NCI-H2227 treated with DMSO at 0.1 percent for 48 hours (cell line): ENCODE results near the gene ELP4.

Experiments used
- DNase-seq: peaks from one replicate; lab custom pipeline; 2025; lab: John Stamatoyannopoulos, UW

The ELP4 gene

DNA sequence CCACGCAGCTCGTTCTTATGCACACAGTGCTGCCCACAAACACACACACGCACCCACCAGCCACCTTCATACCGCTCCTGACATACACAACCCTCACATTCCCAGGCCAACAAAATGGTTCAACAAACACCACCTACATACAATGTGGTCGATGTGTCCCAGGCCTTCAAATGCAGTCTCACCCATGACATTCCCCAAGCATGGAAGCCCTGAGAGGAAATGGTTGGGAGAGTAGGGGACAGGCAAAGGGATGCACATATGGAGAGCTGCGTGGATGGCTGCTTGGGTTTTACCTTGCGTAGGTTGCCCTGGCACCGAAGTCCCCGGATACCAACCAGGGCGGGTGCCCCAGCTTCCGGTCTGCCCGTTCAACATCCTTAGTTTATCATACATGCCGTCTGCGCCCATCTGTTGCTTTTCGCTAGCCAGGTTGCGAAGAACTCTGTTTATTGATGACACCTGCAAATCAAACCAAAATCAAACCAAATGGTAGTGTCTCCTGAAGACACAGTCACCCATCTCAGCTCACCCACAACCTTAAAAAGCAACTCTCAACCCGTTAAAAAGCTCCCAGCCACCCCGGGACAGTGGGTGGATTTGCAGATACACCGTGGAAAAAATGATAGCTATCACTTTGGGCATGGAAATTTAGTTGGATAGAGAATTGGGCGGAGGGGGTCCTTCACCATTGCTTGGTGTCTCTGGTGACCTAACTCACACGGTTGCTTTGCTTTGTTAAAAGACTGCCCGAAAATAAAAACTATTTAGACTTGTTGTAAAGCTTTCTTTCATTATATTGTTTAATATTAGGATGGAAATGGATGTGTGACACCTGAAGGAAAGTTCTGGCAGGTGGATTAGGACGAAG, 291.1 kb downstream of the ELP4 start:
- no peak for DNase-seq

DNA sequence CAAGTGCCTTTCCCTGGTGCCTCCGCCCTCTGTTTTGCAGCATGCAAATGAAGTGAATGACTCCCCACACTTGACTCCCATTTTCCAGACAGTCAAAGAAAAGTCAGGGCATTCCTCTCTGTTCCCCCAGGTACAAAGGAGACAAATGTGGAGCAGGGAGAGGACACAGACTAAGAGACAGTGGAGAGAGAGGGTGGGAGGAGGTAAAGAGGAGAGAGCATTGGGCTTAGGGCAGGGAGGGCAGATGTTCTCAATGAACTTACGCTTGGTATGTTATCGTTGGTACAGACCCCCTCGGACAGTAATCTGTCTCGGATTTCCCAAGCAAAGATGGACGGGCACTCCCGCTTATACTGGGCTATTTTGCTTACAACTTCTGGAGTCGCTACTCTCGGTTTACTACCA, 291.7 kb downstream of the ELP4 start:
- no peak for DNase-seq

DNA sequence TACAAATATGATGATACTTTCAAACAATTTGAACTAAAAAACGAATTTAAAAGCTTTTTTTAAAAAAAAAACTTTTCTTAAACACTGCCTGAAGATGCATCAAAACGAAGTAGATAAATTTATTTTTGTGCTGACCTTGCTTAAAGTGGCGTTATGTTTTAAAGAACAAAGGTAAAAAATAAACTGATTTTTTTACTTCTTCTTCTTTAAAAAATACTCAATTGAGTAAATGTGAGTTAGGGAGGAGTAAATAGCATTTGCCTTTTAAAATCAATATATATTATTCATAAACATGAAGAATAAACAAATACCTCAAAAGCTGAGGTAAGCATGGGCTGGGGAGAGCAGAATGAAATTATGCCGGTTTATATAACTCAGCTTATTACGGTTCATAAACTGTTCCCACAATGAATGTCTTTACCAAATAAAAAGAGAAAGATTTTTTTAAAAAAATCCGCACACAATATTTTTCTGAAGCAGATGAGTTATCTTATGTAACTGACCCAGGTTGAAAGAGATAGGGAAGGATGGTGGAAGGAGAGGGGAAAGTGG, 292.5 kb downstream of the ELP4 start:
- no peak for DNase-seq

DNA sequence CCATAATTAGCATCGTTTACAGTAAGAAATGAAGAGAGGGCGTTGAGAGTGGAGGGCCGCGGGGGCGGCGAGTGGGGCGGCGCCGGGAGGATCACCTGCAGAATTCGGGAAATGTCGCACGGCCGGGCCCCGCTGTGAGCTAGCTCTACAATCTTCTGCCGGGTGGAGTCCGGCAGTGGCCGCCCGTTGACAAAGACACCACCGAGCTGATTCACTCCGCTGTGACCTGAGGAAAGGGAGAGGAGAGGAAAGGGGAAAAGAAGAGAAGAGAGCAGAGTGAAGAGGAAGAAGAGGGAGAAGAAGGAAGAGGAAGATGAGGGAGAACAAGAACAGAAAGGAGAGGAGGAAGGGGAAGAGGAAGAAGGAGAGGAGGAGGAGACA, 293.0 kb downstream of the ELP4 start:
- no peak for DNase-seq

DNA sequence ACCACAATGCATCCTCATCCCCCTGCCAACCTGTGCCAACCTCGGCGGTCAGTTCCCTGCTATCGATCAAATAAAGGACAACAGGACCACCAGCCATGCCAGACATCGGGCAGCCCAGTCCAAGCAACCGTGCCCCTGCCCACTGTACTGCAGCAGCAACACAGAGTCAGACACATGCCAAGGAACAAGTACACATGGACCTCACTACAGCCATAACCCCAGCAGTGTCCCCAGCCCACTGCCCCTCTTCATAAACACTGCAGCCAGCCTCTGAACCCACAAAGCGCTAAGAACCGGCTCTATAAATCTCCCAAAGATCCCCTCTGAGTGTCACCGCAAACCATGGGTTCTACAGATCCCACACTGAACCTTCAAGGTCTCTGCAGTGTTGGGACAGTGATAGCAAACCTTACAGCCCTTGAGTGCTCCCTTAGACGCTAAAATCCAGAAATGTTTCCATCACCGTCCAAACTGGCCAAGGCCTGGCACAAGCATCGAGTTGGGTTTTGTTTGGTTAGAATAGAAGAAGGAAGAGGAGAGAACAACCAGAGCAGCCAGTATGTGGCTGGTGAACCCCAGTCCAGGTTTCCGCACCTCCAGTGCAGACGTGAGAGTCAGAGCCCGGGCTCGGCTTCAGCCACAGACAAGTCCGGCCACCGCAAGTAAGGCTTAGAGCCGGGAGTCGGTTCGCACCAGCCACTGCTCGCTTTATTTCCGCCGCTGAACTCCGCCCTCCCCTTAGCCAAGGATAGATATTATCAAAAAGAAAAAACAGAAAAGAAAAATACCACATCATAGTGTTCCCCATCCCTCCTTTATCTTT, 293.6 kb downstream of the ELP4 start:
- no peak for DNase-seq

DNA sequence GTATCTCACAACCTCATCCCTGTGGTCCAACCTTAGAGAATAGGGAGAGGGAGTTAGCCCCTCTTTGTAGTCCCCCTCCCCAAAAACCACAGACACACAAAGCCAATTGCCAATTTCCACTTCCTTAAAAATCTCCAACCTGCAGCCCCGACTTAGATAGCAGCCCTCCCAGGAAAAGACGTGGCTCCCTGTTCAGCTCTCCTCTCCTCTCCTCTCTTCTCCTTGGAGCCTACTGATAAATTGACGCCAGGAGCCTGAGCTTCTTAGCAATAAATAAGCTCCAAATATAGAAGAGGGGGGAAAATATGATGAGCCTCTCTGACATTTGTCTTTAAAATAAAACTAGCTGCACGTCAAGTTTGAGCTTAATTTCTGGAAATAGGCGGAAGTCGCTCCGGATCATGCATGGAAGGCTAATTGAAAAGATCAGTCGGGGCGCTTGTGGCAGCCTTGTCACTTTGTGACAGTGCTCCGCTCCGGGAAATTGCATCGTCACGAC, 294.3 kb downstream of the ELP4 start:
- DNase-seq: no peak

GRCh38 chr11:31804312-31805036, 294.9 kb downstream of the ELP4 start:
- DNase-seq: no peak

DNA sequence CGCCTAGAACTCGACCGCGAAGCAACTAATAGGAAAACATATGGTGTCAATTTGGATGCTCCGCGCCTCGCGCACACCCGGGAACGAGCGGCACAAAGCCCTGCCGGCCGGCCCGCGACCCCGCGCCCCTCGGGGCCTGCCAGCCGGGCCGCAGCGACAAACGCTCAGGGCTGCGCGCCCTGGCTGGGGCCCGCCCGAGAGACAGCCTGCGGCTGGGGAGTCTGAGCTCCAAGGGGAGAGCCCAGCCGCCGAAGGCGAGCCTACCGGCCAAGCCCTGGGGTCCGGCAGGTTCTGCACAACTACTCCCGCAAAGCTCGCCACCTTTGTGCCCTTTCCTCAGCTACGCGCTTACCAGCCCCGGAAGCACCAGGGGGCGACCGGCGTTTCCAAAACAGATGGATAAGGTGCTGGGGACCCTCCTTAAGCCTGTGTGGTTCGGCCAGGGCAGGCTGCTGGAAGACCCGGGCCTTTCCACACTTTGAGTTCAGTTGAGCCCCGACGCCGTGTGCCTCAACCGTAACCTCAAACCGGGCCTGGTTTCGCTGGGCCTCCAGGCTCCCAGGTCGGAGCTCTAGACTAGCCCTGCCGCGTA, 295.6 kb downstream of the ELP4 start:
- no peak for DNase-seq

DNA sequence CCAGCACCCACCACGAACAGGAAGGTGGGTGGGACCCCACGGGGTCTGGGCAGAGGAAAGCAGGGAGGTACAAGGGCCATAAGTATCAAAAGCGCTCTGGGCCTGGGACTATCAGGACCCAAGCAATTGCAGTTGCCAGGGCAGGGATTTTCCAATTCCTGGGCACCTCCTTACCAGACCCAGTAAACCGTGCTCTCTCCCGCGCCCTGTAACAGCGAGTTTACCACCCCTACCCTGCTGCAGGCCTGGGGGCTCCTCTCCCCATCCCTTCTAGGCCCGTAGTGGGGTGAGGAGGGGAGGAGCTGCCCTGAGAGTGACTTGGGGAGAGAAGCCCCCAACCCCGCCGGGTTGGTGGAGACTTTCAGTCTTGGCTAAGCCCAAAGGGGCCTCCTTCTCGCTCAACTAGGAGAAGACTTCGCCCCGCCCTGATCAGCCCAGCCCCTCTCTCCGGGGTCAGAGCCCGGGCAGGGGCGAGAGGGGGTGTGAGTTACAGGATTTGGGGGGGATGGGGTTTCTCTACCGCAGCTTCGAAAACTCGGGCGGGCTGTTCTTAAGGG, 296.1 kb downstream of the ELP4 start:
- DNase-seq: no peak

DNA sequence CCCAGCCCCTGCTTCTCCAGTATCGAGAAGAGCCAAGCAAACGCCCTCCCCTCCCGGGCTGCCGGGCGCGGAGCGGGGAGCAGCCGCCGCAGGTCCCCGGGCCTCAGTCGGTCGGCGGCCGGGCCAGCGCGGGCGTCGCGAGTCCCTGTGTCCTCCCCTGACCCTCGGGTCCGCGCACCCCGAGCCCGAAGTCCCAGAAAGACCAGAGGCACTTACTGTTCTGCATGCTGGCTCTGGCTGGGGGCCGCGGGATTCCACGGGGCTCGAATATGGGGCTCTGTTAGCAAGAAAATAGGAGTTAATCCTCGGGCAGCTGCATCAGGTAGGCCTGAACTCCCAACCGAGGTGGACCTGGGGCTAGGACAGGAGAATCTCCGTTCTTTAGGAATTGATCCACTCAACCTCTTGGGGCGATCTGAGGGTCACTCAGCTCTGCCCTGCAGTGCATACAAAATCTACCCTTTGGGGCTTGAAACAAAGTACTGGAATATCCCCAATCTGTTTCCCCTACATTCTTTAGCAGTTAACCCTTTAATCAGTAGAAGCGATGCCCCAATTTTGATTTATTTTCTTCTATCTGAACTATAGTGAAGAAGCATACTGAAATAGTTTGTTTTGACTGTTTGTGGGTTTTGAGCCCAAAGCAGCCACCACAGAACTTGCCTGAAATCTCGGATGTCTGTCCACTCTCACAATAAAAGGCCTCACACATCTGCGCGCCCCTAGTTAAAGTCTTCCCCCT, 296.8 kb downstream of the ELP4 start:
- no peak for DNase-seq

- no peak for DNase-seq
These were observed 297.6 kb downstream of the ELP4 start for GRCh38 chr11:31806928-31807798.

GRCh38 chr11:31807799-31808667, 298.5 kb downstream of the ELP4 start:
- no peak for DNase-seq

DNA sequence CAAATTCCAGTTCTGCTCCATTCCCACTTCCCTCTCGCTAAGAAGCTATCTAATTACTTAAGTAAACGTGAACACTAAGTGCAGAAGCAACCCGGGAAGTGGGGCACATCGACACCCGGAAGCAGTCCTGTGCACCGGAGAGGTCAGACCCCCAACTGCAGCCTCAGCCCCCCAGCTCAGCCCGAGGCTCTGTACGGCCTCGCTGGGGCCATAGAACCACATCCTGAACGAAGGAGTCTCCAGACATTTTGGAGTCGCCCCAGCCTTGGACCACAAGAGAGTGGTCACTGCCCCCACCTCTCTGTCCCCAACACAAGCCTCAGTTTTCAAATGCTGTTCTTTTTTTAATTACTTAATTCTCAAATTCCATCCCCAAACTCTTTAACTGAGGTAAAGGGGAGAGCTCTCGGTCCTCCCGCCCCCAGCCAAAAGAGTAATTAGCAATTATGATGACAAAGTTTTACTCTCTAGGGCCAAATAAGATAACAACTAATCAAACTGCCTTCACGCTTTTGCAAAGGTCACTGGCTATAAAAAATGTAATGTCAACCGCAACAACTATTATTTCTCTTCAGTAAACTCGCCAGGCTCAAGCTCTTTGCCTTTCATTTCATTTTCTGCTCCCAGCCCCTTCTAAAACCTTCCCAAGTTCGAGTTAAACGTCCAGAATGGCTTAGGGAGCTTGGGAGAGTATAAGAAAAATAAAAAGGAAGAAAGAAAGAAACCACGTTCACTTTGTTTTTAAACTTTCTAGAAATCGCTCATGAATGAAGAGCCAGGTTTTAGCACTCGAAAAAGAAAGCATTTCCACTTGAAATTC, 299.4 kb downstream of the ELP4 start:
- DNase-seq: no peak

- DNase-seq: no peak
These were observed 299.9 kb downstream of the ELP4 start for GRCh38 chr11:31809541-31809856.

DNA sequence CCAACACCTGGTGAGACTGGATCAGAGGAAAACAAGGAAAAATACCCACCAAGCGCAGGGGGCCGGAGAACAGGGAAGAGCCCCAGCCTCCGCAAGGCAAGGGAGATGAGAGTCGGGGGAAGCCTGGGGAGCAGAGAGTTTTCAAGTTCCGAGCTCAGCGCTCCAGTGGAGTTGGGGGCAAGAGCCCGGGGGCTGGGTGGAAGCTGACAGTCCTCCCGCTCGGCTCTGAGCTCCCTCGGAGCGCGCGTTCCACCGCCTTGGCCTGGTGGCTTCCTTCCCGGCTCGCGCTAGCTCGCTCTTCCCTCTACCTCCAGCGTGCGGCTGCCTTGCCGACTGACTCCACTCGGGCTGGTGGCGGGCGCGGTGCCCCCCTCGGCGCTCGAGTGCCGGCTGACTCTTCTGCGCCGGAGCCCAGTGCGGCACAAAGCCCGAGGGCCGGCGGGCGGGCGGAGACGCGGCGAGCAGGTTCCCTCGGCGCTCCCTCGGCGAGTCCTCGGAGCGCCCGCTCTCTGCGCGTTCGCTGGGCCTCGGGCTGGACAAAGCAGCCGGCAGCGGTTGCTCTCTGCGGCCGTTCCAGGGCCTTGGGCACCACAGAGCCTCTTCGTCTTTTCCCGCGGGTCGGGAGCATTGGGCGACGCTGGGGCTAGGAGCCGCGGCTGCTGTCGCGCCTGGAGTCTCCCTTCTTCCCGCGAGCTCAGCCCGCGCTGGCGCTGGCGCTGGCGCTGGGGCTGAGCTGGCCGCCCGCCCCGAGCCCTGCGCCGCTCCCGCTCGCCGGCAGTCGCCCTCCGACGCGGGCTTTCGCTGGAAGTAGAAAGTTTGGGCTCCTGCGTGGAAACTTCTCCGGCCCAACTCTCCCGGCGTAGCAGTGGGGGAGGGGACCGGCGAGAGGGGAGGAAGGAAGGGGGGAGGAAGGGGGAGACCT, 300.6 kb downstream of the ELP4 start:
- peak; percentile 35 for DNase-seq

DNA sequence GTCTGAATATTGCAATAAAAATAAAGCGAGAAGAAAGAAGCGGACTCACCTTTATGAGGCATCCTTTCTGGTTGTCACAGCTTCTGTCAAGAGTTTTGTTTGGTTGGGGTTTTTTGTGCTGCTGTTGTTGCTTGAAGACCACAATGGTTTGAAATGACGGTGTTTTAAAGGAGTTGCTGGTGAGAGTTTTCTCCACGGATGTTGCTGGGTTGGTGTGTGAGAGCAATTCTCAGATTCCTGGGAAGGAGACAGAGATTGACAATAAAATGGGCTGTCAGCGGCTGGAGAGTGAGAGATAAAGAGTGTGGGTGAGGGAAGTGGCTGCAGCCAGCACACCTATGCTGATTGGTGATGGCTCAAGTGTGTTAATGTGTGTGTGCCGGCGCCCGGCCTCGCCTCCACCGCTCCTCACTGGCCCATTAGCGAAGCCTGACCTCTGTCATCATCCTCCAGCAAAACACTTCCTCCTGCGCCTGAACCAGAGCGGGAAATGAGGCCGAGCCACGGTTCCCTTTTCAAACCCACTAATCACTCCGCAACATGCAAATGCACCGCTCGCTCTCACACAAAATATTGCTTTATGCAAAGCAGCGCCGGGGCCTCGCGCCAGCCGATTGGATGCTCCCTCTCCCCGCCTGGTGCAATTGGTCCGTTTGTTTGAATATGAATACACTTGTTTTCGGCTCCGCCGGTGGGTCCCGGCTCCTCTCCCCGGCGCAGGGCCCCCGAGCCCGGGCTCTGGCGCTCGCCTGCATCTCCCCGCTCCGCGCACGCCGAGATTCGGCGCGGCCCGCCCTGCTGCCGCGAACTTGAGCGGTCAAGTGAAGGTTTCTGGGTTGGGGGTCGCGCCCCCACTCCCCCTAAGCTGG, 301.4 kb downstream of the ELP4 start, which contains the start of gene PAX6:
TSS of gene PAX6 (minus strand) at position 544 of the 869 bp plus-strand sequence. CDS start 4,911 bp downstream, outside the sequence.
- peak; percentile 73 for DNase-seq
